IPS-18a (cell line): ENCODE data around the gene TFG.

Experiments used
- H3K27ac ChIP-seq: one replicate; pipeline ENCODE4 v1.5.1; 2013; ENCODE audit warnings: low read length
- H3K27me3 ChIP-seq: one replicate; pipeline ENCODE4 v1.6.1; 2013; ENCODE audit warnings: mild to moderate bottlenecking, low read length; ENCODE audit not compliant: control insufficient read depth, insufficient read depth
- H3K36me3 ChIP-seq: one replicate; pipeline ENCODE4 v1.6.1; 2013; ENCODE audit warnings: low read depth, low read length; ENCODE audit not compliant: control insufficient read depth
- H3K4me1 ChIP-seq: one replicate; pipeline ENCODE4 v1.6.1; 2013; ENCODE audit warnings: low read depth, low read length; ENCODE audit not compliant: control insufficient read depth
- H3K4me3 ChIP-seq: one replicate; pipeline ENCODE4 v1.5.1; 2013; ENCODE audit warnings: low read length
- H3K9ac ChIP-seq: one replicate; pipeline ENCODE4 v1.6.1; 2013; ENCODE audit warnings: mild to moderate bottlenecking, low read length, moderate library complexity
- H3K9me3 ChIP-seq: one replicate; pipeline ENCODE4 v1.6.1; 2013; ENCODE audit warnings: low read depth, low read length; ENCODE audit not compliant: control insufficient read depth

Gene TFG

GRCh38 chr3:100695696-100696095, 13.6 kb upstream of the TFG start:
- no peaks in the 10 kb centered on the region for H3K9me3 ChIP-seq
- no peak overlapping the region for H3K4me3 ChIP-seq
- no peaks in the 10 kb centered on the region for H3K36me3 ChIP-seq
- peaks cover 9% of the 10 kb centered on the region for H3K27me3 ChIP-seq
- no peak overlapping the region for H3K9ac ChIP-seq
- no peak overlapping the region for H3K27ac ChIP-seq
- no peaks in the 10 kb centered on the region for H3K4me1 ChIP-seq

GRCh38 chr3:100696161-100696560, 13.1 kb upstream of the TFG start:
- Histone ChIP-seq H3K36me3 (no peaks in the 10 kb centered on the region), H3K27me3 (peaks cover 10% of the 10 kb centered on the region), H3K4me3 (no peak overlapping the region), H3K4me1 (no peaks in the 10 kb centered on the region), H3K9me3 (no peaks in the 10 kb centered on the region), H3K27ac (no peak overlapping the region), H3K9ac (no peak overlapping the region)

DNA sequence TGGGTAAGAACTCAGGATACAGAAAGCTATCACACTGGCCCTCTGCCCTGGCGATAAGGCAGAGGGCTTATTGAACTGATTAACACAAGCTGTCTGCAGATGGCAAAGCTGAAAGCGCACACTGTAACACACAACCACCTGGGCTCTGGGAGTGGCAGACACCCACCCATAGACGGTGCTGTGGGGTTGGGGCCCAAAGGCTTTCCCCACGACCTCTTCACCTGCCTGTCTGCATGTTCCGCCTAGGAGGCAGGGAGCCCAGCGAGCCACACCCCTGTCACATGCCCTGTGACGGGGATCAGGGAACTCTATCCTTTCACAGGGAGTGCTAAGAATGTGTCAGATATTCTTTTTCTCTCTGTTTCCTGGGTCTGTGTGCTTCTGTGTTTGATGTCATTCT, 12.1 kb upstream of the TFG start:
- no peak overlapping the region for H3K27ac ChIP-seq

GRCh38 chr3:100697723-100698285, 11.5 kb upstream of the TFG start:
- Histone ChIP-seq H3K36me3 (no peaks in the 10 kb centered on the region), H3K9ac (no peak overlapping the region), H3K4me1 (no peaks in the 10 kb centered on the region)

More for the DNA sequence above, 12.1 kb upstream of the TFG start:
- no peaks in the 10 kb centered on the region for H3K4me1 ChIP-seq
- H3K27me3 ChIP-seq = peaks cover 10% of the 10 kb centered on the region
- no peaks in the 10 kb centered on the region for H3K36me3 ChIP-seq
- H3K9me3 ChIP-seq = no peaks in the 10 kb centered on the region
- H3K4me3 ChIP-seq = no peak overlapping the region
- H3K9ac ChIP-seq = no peak overlapping the region

GRCh38 chr3:100698736-100699135, 10.6 kb upstream of the TFG start:
- no peaks in the 10 kb centered on the region for H3K4me1 ChIP-seq
- no peak overlapping the region for H3K27ac ChIP-seq
- peaks cover 15% of the 10 kb centered on the region for H3K27me3 ChIP-seq
- H3K9ac ChIP-seq = no peak overlapping the region
- no peak overlapping the region for H3K4me3 ChIP-seq
- no peaks in the 10 kb centered on the region for H3K36me3 ChIP-seq
- H3K9me3 ChIP-seq = no peaks in the 10 kb centered on the region

More at GRCh38 chr3:100697723-100698285, 11.5 kb upstream of the TFG start:
- Histone ChIP-seq H3K27me3 (peaks cover 10% of the 10 kb centered on the region), H3K27ac (no peak overlapping the region), H3K9me3 (no peaks in the 10 kb centered on the region), H3K4me3 (no peak overlapping the region)

- Histone ChIP-seq H3K36me3 (no peaks in the 10 kb centered on the region), H3K27me3 (peaks cover 30% of the 10 kb centered on the region), H3K9ac (no peak overlapping the region), H3K4me1 (no peaks in the 10 kb centered on the region), H3K27ac (no peak overlapping the region), H3K9me3 (no peaks in the 10 kb centered on the region), H3K4me3 (no peak overlapping the region)
Measured at GRCh38 chr3:100700708-100701107, 8.6 kb upstream of the TFG start.

DNA sequence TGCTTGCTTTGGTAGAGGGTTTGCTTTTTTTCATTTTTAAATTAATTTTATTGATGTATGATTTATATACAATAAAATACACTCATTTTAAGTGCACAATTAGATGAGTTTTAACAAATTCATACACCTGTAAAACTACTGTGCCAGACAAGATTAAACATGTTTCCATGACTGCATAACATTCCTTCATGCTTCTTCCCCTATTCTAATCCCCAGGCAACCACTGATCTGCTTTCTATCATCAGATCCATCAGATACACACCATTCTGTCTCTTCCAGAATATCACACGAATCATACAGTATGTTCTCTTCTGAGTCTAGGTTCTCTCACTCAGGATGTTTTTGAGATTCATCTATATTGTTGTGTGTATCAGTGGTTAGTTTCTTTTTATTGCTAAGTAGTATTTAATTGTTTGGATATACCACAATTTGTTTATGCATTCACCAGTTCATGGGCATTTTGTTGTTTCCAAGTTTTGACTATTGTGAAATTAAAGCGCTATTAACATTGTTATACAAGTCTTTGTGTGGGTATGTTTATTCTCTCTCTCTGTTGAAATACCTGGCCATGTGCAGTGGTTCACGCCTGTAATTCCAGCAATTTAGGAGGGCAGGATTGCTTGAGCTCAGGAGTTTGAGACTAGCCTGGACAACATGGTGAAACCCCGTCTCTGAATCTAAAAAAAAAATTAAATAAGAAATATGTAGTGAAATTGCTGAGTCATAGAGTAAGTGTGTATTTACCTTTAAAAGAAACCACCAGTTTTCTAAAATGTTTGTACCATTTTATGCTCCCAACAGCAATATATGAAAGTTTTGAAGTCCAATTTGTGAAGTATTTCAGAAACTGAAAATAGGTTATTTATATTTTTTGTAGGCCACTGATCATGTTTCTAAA, 7.0 kb upstream of the TFG start:
- no peaks in the 10 kb centered on the region for H3K36me3 ChIP-seq
- no peaks in the 10 kb centered on the region for H3K9me3 ChIP-seq
- no peaks in the 10 kb centered on the region for H3K4me1 ChIP-seq
- no peak overlapping the region for H3K9ac ChIP-seq
- no peak overlapping the region for H3K27ac ChIP-seq
- H3K27me3 ChIP-seq = peaks cover 47% of the 10 kb centered on the region
- H3K4me3 ChIP-seq = no peak overlapping the region

DNA sequence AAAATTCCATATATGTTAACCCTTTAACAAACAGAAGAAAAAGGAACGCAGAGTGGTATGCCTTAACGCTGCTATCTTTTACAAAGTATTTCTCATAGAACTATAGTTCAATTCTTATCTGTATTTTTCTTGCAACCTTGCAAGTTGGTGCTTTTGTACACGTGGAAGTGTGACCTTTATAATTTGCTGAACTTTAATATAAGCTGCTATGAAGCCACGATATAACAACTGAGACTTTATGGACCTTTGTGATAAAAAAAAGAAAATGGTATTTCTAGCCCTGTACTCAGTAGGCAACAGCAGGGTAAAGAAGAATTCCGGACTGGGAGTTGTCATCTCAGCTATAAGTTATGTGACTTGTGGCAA, 6.3 kb upstream of the TFG start:
- Histone ChIP-seq H3K4me3 (no peak overlapping the region), H3K27ac (no peak overlapping the region), H3K27me3 (peaks cover 53% of the 10 kb centered on the region), H3K9me3 (no peaks in the 10 kb centered on the region), H3K9ac (no peak overlapping the region), H3K36me3 (no peaks in the 10 kb centered on the region), H3K4me1 (no peaks in the 10 kb centered on the region)

GRCh38 chr3:100703865-100704264, 5.4 kb upstream of the TFG start:
- Histone ChIP-seq H3K36me3 (no peaks in the 10 kb centered on the region), H3K9ac (no peak overlapping the region), H3K27ac (no peak overlapping the region), H3K27me3 (peaks cover 56% of the 10 kb centered on the region), H3K9me3 (no peaks in the 10 kb centered on the region), H3K4me1 (no peaks in the 10 kb centered on the region), H3K4me3 (no peak overlapping the region)

GRCh38 chr3:100706365-100706764, 2.9 kb upstream of the TFG start:
- no peaks in the 10 kb centered on the region for H3K9me3 ChIP-seq
- H3K27me3 ChIP-seq = peaks cover 50% of the 10 kb centered on the region
- no peak overlapping the region for H3K9ac ChIP-seq
- H3K27ac ChIP-seq = no peak overlapping the region
- H3K4me1 ChIP-seq = peaks cover 6% of the 10 kb centered on the region
- H3K4me3 ChIP-seq = no peak overlapping the region
- peaks cover 2% of the 10 kb centered on the region for H3K36me3 ChIP-seq

DNA sequence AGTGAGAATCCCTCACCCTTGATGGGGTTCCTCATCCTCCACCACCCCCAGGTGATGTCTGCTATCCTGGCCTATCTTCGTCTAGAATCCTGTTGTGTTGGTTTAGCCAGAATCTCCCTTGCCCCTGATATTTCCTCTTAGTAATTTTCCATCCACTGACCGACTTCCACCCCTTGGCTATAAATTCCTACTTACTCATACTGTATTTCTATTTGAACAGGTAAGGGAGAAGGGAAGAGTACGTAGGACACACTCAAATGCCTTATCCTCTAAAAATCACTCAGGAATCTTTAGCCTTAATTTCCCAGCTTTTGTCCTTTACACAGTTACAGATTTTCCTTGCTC, 678 bp upstream of the TFG start:
- H3K27me3 ChIP-seq = peaks cover 46% of the 10 kb centered on the region
- H3K9me3 ChIP-seq = no peaks in the 10 kb centered on the region
- H3K4me1 ChIP-seq = peaks cover 8% of the 10 kb centered on the region
- peak overlapping the region; percentile 70 for H3K4me3 ChIP-seq
- no peak overlapping the region for H3K27ac ChIP-seq
- peaks cover 7% of the 10 kb centered on the region for H3K36me3 ChIP-seq
- H3K9ac ChIP-seq = peak overlapping the region; percentile 91

DNA sequence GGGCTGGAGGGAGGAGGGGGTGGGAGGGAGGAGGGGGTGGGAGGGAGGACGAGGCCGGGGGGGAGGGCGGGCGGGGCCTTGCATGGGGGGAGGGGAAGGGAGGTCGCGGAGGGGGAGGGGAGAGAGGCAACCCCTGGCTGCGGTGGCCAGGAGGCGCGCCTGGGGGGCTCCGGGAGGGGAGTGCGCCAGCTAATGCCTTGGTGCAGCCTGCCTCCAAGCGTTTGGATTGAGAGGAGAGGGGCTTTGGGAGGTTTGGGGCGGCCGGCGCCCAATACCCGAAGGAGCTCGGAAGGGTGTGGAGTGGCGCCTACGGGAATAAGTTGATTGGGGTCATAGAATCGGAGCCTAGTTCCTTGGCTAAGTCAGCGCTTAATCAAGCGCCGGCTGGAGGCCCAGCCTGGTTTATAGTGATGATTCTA, 557 bp downstream of the TFG start:
- H3K27me3 ChIP-seq = peaks cover 35% of the 10 kb centered on the region
- H3K4me1 ChIP-seq = peaks cover 8% of the 10 kb centered on the region
- H3K27ac ChIP-seq = peak overlapping the region; percentile 78

More for the DNA sequence above, 557 bp downstream of the TFG start:
- Histone ChIP-seq H3K9ac (peak overlapping the region; percentile 91), H3K36me3 (peaks cover 19% of the 10 kb centered on the region), H3K9me3 (no peaks in the 10 kb centered on the region), H3K4me3 (peak overlapping the region; percentile 92)
